Breast epithelium (tissue), 4 donors: ENCODE measurements around the gene CDC5L. TPM values are rescaled to one million over a fixed set of nuclear protein-coding genes. Genes with fewer than 3 reads are reported as not detected.

Experiments
- DNase-seq, 2 donors: peaks; one replicate each; pipeline ENCODE4 v3.0.0-alpha.2; 2019; ENCODE audit warnings: low spot score in 2 of 2
- H3K27ac ChIP-seq, 2 donors: fragments of 200-600 bp; sonication (generic) in 1 of 2; one replicate each; pipeline ENCODE4 v1.5.1; 2016 to 2019; ENCODE audit warnings: mild to moderate bottlenecking in 1 of 2
- H3K27me3 ChIP-seq, 2 donors: fragments of 200-600 bp; sonication (generic) in 1 of 2; one replicate each; pipeline versions ENCODE4 v1.5.1 to v1.6.0; 2017 to 2019; ENCODE audit warnings: control low read depth in 1 of 2, mild to moderate bottlenecking in 1 of 2
- H3K36me3 ChIP-seq: fragments of 200-600 bp; one replicate; pipeline ENCODE4 v1.5.1; 2019
- H3K4me1 ChIP-seq, 2 donors: fragments of 200-600 bp; sonication (generic); one replicate each; pipeline ENCODE4 v1.5.1; 2016 to 2019; ENCODE audit warnings: control low read depth in 1 of 2
- H3K4me3 ChIP-seq, 3 donors: fragments of 200-600 bp; sonication (generic); 1 replicate in 2 of 3; 2 replicates in 1 of 3; pipeline ENCODE4 v1.5.1; 2016 to 2019; ENCODE audit warnings: mild to moderate bottlenecking in 3 of 3, moderate library complexity in 2 of 3
- H3K9me3 ChIP-seq, 2 donors: fragments of 200-600 bp; sonication (generic) in 1 of 2; one replicate each; pipeline ENCODE4 v1.5.1; 2016 to 2019; ENCODE audit warnings: control low read depth in 1 of 2
- POLR2A ChIP-seq: fragments of 450-650 bp; IDR thresholded peaks from one replicate; pipeline ENCODE4 v1.6.1; 2016; ENCODE audit warnings: antibody characterized with exemption, mild to moderate bottlenecking, moderate library complexity
- POLR2AphosphoS5 ChIP-seq, 3 donors: sonication (generic); formaldehyde crosslinking; IDR thresholded peaks; one replicate each; pipeline ENCODE4 v1.6.1; 2017; ENCODE audit warnings: antibody characterized with exemption in 3 of 3
- intact Hi-C: fragments of 100-400 bp; cut with DNase I; formaldehyde crosslinking; loops from one replicate; pipeline ENCODE4 v1.15.1; 2023; ENCODE audit warnings: low total_unique reads
- total RNA-seq, 3 donors: library from RNA; depleted of rRNA; stranded (reverse); fragments of >200 nt; gene quantifications; one replicate each; pipeline ENCODE4 v1.1.0, GENCODE V29; 2016
- TF ChIP-seq, protein P1 (sequence below), 3 donors: fragments of 450-650 bp; IDR thresholded peaks; one replicate each; pipeline ENCODE4 v1.5.1; 2016 to 2017; ENCODE audit warnings: antibody characterized with exemption in 3 of 3, mild to moderate bottlenecking in 3 of 3, moderate library complexity in 3 of 3

CDC5L gene
- total RNA-seq, 3 donors from 2014 or later: 21.1 to 29.1 (median 22.0) TPM

DNA sequence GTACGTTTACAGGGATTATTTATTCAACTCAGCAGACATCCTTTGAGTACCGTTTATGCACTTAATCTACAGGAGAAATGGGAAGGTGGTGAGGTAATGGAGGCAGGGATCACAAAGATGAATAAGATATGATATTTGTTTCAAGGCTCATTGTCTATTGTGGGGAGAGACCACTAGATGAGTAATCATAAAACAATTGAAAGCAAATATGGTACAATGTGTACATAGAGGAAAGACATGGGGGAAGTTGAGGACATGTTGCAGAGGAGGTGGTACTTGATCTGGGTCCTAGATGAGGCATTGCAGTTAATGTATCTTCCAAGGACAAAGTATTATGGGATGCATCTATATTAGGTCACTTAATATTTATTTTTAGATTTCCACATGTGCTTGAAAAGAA lies 13.7 kb upstream of the CDC5L start:
- no peaks in the 10 kb centered on the region for H3K27me3 ChIP-seq
- H3K36me3 ChIP-seq: no peaks in the 10 kb centered on the region
- no peak overlapping the region for H3K4me3 ChIP-seq
- H3K27ac ChIP-seq: no peak overlapping the region
- intact Hi-C loops: no loop called here
- H3K9me3 ChIP-seq: no peaks in the 10 kb centered on the region
- no peaks in the 10 kb centered on the region for H3K4me1 ChIP-seq
- DNase-seq: no peak
- TF ChIP-seq POLR2A (no peak), POLR2AphosphoS5 (IDR thresholded peaks at IDR 0.05) (no peak)
- TF ChIP-seq, protein P1, sequence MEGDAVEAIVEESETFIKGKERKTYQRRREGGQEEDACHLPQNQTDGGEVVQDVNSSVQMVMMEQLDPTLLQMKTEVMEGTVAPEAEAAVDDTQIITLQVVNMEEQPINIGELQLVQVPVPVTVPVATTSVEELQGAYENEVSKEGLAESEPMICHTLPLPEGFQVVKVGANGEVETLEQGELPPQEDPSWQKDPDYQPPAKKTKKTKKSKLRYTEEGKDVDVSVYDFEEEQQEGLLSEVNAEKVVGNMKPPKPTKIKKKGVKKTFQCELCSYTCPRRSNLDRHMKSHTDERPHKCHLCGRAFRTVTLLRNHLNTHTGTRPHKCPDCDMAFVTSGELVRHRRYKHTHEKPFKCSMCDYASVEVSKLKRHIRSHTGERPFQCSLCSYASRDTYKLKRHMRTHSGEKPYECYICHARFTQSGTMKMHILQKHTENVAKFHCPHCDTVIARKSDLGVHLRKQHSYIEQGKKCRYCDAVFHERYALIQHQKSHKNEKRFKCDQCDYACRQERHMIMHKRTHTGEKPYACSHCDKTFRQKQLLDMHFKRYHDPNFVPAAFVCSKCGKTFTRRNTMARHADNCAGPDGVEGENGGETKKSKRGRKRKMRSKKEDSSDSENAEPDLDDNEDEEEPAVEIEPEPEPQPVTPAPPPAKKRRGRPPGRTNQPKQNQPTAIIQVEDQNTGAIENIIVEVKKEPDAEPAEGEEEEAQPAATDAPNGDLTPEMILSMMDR (IDR thresholded peaks at IDR 0.05): no peak

- H3K27me3 ChIP-seq: no peaks in the 10 kb centered on the region
- intact Hi-C loops: no loop called here
- no peak overlapping the region for H3K27ac ChIP-seq
- no peak for DNase-seq
- no peaks in the 10 kb centered on the region for H3K4me1 ChIP-seq
- H3K4me3 ChIP-seq: no peak overlapping the region
- H3K36me3 ChIP-seq: no peaks in the 10 kb centered on the region
- TF ChIP-seq, protein P1 (IDR thresholded peaks at IDR 0.05): no peak
- TF ChIP-seq POLR2AphosphoS5 (IDR thresholded peaks at IDR 0.05) (no peak), POLR2A (no peak)
- H3K9me3 ChIP-seq: no peaks in the 10 kb centered on the region
These were observed 12.4 kb upstream of the CDC5L start for GRCh38 chr6:44375071-44375470.

GRCh38 chr6:44377484-44377883 lies 10.0 kb upstream of the CDC5L start:
- no peak overlapping the region for H3K27ac ChIP-seq
- H3K9me3 ChIP-seq: no peaks in the 10 kb centered on the region
- H3K4me3 ChIP-seq: no peak overlapping the region
- H3K4me1 ChIP-seq: no peaks in the 10 kb centered on the region
- DNase-seq: no peak
- intact Hi-C loops: no loop called here
- TF ChIP-seq POLR2A: no peak
- TF ChIP-seq POLR2AphosphoS5 (IDR thresholded peaks at IDR 0.05): no peak
- TF ChIP-seq, protein P1 (IDR thresholded peaks at IDR 0.05): no peak
- no peaks in the 10 kb centered on the region for H3K27me3 ChIP-seq
- H3K36me3 ChIP-seq: no peaks in the 10 kb centered on the region

- Histone ChIP-seq H3K36me3 (no peaks in the 10 kb centered on the region), H3K4me1 (no peaks in the 10 kb centered on the region), H3K27me3 (no peaks in the 10 kb centered on the region), H3K27ac (no peak overlapping the region), H3K9me3 (no peaks in the 10 kb centered on the region), H3K4me3 (no peak overlapping the region)
- no peak for DNase-seq
- TF ChIP-seq, protein P1 (IDR thresholded peaks at IDR 0.05): no peak
- TF ChIP-seq POLR2A (no peak), POLR2AphosphoS5 (IDR thresholded peaks at IDR 0.05) (no peak)
- intact Hi-C loops: no loop called here
These were observed 9.5 kb upstream of the CDC5L start for GRCh38 chr6:44377971-44378370.

DNA sequence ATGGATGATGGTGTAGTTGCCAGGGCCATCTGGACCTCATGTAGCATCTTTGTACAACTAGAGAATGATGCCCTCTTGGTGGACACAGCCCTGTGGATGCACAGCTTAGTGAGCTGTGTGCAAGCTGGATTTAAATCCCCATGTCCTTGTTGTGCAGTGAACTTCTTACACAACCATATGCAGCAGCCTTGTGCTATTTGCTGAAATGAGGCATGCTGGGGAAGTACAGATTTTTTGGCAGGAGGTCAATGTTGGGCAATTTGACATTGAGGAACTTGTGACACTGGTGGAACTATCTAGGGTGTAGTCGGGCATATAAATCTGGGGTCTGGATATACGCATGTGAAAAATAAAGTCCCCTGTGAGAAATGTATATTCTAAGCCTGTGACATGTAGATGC lies 5.8 kb upstream of the CDC5L start:
- no peak for DNase-seq
- H3K4me1 ChIP-seq: no peaks in the 10 kb centered on the region
- no peak overlapping the region for H3K4me3 ChIP-seq
- H3K9me3 ChIP-seq: no peaks in the 10 kb centered on the region
- no peak for TF ChIP-seq POLR2A
- H3K27me3 ChIP-seq: no peaks in the 10 kb centered on the region
- intact Hi-C loops: no loop called here
- no peak overlapping the region for H3K27ac ChIP-seq
- H3K36me3 ChIP-seq: no peaks in the 10 kb centered on the region

DNA sequence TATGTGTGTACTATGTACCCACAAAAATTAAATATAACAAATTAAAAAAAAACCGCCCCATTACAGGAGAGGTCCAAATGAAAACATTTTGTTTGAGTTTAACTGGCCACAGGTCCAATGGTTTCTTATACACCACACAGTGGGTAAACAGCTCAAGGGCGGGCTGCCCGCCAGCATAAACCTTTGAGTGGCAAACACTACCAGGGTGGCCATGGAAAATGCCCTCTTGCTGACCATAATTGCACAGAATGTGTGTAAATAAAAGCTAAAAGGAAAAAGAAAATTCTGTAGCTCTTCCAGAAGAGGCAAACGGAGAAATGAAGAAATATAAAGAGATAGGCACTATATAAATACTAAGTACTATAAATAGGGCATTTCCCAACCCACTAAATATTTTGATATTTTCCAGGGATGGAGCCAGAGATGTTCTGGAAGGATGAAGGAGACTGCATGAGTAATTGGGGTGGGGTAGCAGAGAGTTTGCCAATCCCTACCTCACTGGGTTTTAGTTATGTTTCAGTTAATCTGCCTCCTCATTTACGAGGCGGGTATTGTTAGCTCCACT lies 1.1 kb upstream of the CDC5L start:
- H3K4me1 ChIP-seq: peaks cover 3 to 6% of the 10 kb centered on the region in 2 donors
- H3K36me3 ChIP-seq: no peaks in the 10 kb centered on the region
- H3K4me3 ChIP-seq: peak overlapping the region in 2 of 3 donors; percentile 92 to 95
- H3K27ac ChIP-seq: peak overlapping the region; percentile 95 to 98
- H3K27me3 ChIP-seq: no peaks in the 10 kb centered on the region
- H3K9me3 ChIP-seq: no peaks in the 10 kb centered on the region
- intact Hi-C loops: no loop called here
- peak in 1 of 2 donors; percentile 64 for DNase-seq
- TF ChIP-seq, protein P1 (IDR thresholded peaks at IDR 0.05): no peak
- TF ChIP-seq POLR2AphosphoS5 (IDR thresholded peaks at IDR 0.05): peak in 1 of 3 donors; percentile 33
- no peak for TF ChIP-seq POLR2A
